ENCODE results near the gene LFNG. TPM values are rescaled to one million over a fixed set of nuclear protein-coding genes. Genes with fewer than 3 reads are reported as not detected.

Gene LFNG
- total and polyA plus RNA-seq, 4 donors: 0.22 to 2.9 (median 2.6) TPM

DNA sequence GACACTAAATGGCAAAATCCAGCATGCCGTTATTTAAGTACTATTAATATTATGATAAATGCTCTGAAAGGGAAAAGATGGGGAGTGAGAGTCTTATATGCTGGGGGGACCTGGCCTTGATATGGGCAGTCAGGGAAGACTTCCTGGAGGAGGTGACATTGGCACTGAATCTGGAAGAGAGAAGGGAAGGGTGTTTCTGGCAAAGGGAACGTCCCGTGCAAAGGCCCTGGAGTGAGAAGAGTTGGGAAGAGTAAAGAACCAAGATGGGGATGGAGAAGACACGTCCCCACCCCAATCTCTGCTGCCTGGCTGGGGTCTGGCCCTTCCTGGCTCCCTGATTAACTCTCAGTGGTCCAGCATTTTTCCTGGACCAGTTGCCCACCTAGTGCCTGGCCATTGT, 38.4 kb upstream of the LFNG start:
- Histone ChIP-seq H3K9me3 (ENCODE audit: control insufficient read depth in 4 of 4, low read length in 3 of 4) (peaks cover 0 to 10% (median 3%) of the 10 kb centered on the region in 4 donors), H3K36me3 (ENCODE audit: control insufficient read depth in 4 of 4, insufficient read depth in 3 of 4, low read depth in 1 of 4, low read length in 3 of 4) (no peaks in the 10 kb centered on the region), H3K27ac (ENCODE audit: low read depth in 1 of 2, low read length in 2 of 2) (no peak overlapping the region), H3K4me3 (ENCODE audit: low read depth in 1 of 3, low read length in 3 of 3) (no peak overlapping the region), H3K27me3 (ENCODE audit: control insufficient read depth in 4 of 4, insufficient read depth in 4 of 4, low read length in 3 of 4) (no peaks in the 10 kb centered on the region), H3K9ac (ENCODE audit: low read depth in 1 of 2, low read length in 2 of 2) (no peak overlapping the region), H3K4me1 (ENCODE audit: control insufficient read depth in 4 of 4, insufficient read depth in 4 of 4, low read length in 3 of 4) (peaks cover 0 to 13% (median 10%) of the 10 kb centered on the region in 4 donors)
- 71% methylated on average over 4 of the region's 4 CpGs for WGBS
- no peak for DNase-seq (ENCODE audit: low spot score)
- no peak for TF ChIP-seq FOXA2 (IDR thresholded peaks at IDR 0.05)
- TF ChIP-seq SP1 (IDR thresholded peaks at IDR 0.05): no peak
- TF ChIP-seq, protein P1, sequence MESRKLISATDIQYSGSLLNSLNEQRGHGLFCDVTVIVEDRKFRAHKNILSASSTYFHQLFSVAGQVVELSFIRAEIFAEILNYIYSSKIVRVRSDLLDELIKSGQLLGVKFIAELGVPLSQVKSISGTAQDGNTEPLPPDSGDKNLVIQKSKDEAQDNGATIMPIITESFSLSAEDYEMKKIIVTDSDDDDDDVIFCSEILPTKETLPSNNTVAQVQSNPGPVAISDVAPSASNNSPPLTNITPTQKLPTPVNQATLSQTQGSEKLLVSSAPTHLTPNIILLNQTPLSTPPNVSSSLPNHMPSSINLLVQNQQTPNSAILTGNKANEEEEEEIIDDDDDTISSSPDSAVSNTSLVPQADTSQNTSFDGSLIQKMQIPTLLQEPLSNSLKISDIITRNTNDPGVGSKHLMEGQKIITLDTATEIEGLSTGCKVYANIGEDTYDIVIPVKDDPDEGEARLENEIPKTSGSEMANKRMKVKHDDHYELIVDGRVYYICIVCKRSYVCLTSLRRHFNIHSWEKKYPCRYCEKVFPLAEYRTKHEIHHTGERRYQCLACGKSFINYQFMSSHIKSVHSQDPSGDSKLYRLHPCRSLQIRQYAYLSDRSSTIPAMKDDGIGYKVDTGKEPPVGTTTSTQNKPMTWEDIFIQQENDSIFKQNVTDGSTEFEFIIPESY (IDR thresholded peaks at IDR 0.05): no peak
- no peak for TF ChIP-seq YY1 (IDR thresholded peaks at IDR 0.05)
- no peak for TF ChIP-seq HNF4G (IDR thresholded peaks at IDR 0.05)
- no peak for TF ChIP-seq FOXA1 (IDR thresholded peaks at IDR 0.05)
- TF ChIP-seq, protein P2, sequence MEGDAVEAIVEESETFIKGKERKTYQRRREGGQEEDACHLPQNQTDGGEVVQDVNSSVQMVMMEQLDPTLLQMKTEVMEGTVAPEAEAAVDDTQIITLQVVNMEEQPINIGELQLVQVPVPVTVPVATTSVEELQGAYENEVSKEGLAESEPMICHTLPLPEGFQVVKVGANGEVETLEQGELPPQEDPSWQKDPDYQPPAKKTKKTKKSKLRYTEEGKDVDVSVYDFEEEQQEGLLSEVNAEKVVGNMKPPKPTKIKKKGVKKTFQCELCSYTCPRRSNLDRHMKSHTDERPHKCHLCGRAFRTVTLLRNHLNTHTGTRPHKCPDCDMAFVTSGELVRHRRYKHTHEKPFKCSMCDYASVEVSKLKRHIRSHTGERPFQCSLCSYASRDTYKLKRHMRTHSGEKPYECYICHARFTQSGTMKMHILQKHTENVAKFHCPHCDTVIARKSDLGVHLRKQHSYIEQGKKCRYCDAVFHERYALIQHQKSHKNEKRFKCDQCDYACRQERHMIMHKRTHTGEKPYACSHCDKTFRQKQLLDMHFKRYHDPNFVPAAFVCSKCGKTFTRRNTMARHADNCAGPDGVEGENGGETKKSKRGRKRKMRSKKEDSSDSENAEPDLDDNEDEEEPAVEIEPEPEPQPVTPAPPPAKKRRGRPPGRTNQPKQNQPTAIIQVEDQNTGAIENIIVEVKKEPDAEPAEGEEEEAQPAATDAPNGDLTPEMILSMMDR (IDR thresholded peaks at IDR 0.05; ENCODE audit: low read depth, low read length, missing input control): no peak
- no peak for TF ChIP-seq TAF1 (conservative IDR thresholded peaks at IDR 0.05)
- no peak for TF ChIP-seq RAD21 (IDR thresholded peaks at IDR 0.05)
- TF ChIP-seq NR2F2 (IDR thresholded peaks at IDR 0.05): no peak
- no peak for TF ChIP-seq HNF4A (conservative IDR thresholded peaks at IDR 0.05)
- TF ChIP-seq, protein P3, sequence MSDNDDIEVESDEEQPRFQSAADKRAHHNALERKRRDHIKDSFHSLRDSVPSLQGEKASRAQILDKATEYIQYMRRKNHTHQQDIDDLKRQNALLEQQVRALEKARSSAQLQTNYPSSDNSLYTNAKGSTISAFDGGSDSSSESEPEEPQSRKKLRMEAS (IDR thresholded peaks at IDR 0.05): no peak
- no peak for TF ChIP-seq JUND (IDR thresholded peaks at IDR 0.05)
- TF ChIP-seq RXRA (IDR thresholded peaks at IDR 0.05): no peak
- TF ChIP-seq EGR1 (IDR thresholded peaks at IDR 0.05; ENCODE audit: low read depth in 2 of 2): no peak
- TF ChIP-seq, protein P4, sequence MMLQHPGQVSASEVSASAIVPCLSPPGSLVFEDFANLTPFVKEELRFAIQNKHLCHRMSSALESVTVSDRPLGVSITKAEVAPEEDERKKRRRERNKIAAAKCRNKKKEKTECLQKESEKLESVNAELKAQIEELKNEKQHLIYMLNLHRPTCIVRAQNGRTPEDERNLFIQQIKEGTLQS (IDR thresholded peaks at IDR 0.05): no peak

DNA sequence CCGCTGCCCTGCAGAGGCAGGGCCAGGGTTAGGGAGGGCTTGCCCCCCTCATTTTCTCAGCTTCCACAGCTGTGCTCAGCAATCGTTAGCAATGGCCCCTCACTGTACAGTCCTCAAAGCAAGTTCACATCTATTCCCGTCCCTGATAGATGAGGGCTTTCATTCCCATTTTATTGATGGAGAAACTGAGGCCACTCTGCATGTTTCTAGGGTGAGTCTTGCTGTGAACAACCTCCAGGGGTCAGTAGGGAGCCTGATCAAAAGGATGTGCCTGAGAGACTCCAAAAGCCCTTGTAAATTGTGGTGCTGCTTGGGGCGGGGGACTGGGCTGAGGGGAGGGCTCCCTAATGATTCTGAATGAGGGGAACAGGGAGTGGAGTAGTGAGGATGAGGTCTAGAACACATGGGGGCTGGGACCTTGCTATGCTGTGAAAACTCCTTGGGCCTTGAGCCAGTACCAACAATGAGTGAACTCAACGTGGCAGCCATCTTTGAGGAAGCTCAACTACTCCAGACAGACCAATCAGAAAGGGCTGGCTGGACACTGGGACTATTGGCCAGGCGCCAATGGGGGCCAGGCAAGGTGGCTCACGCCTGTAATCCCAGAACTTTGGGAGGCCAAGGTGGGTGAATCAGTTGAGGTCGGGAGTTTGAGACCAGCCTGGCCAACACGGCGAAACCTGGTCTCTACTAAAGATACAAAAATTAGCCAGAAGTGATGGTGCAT, 36.7 kb upstream of the LFNG start:
- 89% methylated on average over 10 of the region's 10 CpGs for WGBS
- H3K4me1 ChIP-seq (ENCODE audit: control insufficient read depth in 4 of 4, insufficient read depth in 4 of 4, low read length in 3 of 4): peaks cover 0 to 10% (median 6%) of the 10 kb centered on the region in 4 donors
- peaks cover 0 to 10% (median 3%) of the 10 kb centered on the region in 4 donors for H3K9me3 ChIP-seq (ENCODE audit: control insufficient read depth in 4 of 4, low read length in 3 of 4)
- no peak for DNase-seq (ENCODE audit: low spot score)
- H3K9ac ChIP-seq (ENCODE audit: low read depth in 1 of 2, low read length in 2 of 2): no peak overlapping the region
- H3K27me3 ChIP-seq (ENCODE audit: control insufficient read depth in 4 of 4, insufficient read depth in 4 of 4, low read length in 3 of 4): no peaks in the 10 kb centered on the region
- H3K27ac ChIP-seq (ENCODE audit: low read depth in 1 of 2, low read length in 2 of 2): no peak overlapping the region
- no peaks in the 10 kb centered on the region for H3K36me3 ChIP-seq (ENCODE audit: control insufficient read depth in 4 of 4, insufficient read depth in 3 of 4, low read depth in 1 of 4, low read length in 3 of 4)
- H3K4me3 ChIP-seq (ENCODE audit: low read depth in 1 of 3, low read length in 3 of 3): no peak overlapping the region
- TF ChIP-seq JUND (IDR thresholded peaks at IDR 0.05): no peak
- TF ChIP-seq, protein P3 (IDR thresholded peaks at IDR 0.05): no peak
- no peak for TF ChIP-seq FOXA2 (IDR thresholded peaks at IDR 0.05)
- no peak for TF ChIP-seq RXRA (IDR thresholded peaks at IDR 0.05)
- TF ChIP-seq YY1 (IDR thresholded peaks at IDR 0.05): no peak
- TF ChIP-seq, protein P5, sequence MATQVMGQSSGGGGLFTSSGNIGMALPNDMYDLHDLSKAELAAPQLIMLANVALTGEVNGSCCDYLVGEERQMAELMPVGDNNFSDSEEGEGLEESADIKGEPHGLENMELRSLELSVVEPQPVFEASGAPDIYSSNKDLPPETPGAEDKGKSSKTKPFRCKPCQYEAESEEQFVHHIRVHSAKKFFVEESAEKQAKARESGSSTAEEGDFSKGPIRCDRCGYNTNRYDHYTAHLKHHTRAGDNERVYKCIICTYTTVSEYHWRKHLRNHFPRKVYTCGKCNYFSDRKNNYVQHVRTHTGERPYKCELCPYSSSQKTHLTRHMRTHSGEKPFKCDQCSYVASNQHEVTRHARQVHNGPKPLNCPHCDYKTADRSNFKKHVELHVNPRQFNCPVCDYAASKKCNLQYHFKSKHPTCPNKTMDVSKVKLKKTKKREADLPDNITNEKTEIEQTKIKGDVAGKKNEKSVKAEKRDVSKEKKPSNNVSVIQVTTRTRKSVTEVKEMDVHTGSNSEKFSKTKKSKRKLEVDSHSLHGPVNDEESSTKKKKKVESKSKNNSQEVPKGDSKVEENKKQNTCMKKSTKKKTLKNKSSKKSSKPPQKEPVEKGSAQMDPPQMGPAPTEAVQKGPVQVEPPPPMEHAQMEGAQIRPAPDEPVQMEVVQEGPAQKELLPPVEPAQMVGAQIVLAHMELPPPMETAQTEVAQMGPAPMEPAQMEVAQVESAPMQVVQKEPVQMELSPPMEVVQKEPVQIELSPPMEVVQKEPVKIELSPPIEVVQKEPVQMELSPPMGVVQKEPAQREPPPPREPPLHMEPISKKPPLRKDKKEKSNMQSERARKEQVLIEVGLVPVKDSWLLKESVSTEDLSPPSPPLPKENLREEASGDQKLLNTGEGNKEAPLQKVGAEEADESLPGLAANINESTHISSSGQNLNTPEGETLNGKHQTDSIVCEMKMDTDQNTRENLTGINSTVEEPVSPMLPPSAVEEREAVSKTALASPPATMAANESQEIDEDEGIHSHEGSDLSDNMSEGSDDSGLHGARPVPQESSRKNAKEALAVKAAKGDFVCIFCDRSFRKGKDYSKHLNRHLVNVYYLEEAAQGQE (IDR thresholded peaks at IDR 0.05): no peak
- TF ChIP-seq, protein P1 (IDR thresholded peaks at IDR 0.05): no peak
- no peak for TF ChIP-seq SP1 (IDR thresholded peaks at IDR 0.05)
- TF ChIP-seq TAF1 (conservative IDR thresholded peaks at IDR 0.05): no peak
- TF ChIP-seq, protein P2 (IDR thresholded peaks at IDR 0.05; ENCODE audit: low read depth, low read length, missing input control): no peak
- no peak for TF ChIP-seq RAD21 (IDR thresholded peaks at IDR 0.05)
- no peak for TF ChIP-seq HNF4A (conservative IDR thresholded peaks at IDR 0.05)
- no peak for TF ChIP-seq GABPA (IDR thresholded peaks at IDR 0.05 in 1 of 2, conservative IDR thresholded peaks at IDR 0.05 in 1 of 2)
